K562 (cell line): Measurements from ENCODE around the gene WTAP. TPM values are rescaled to one million over a fixed set of nuclear protein-coding genes. Genes with fewer than 3 reads are reported as not detected.

Experiments used
- ARHGAP35 ChIP-seq: fragments of 450-650 bp; IDR thresholded peaks from 2 replicates; pipeline ENCODE4 v1.6.1; 2018; ENCODE audit not compliant: partially characterized antibody
- ARNT ChIP-seq, 2 experiments: fragments of 450-650 bp; IDR thresholded peaks; 2 replicates each; pipeline ENCODE4 v1.6.1; 2016; ENCODE audit warnings: mild to moderate bottlenecking in 1 of 2
- CCNT2 ChIP-seq: IDR thresholded peaks from 2 replicates; pipeline ENCODE4 v1.6.1; 2011; ENCODE audit warnings: borderline replicate concordance, low read depth, mild to moderate bottlenecking, moderate library complexity, mixed read lengths, low read length; ENCODE audit not compliant: insufficient read length; ENCODE audit errors: extremely low read depth
- DPF2 ChIP-seq: fragments of 450-650 bp; IDR thresholded peaks from 2 replicates; pipeline ENCODE4 v1.6.1; 2016
- EP300 ChIP-seq: IDR thresholded peaks from 2 replicates; pipeline ENCODE4 v1.6.1; 2012; ENCODE audit warnings: low read length, improper control_type of control experiment
- GABPB2 ChIP-seq: fragments of 250-450 bp; sonication (Bioruptor Pico); conservative IDR thresholded peaks from 2 replicates; pipeline ENCODE4 v1.5.1; 2021; ENCODE audit warnings: mild to moderate bottlenecking
- HNRNPL ChIP-seq: fragments of 200-400 bp; formaldehyde crosslinking; IDR thresholded peaks from 2 replicates; pipeline ENCODE4 v1.6.1; 2017; ENCODE audit warnings: low read depth, mild to moderate bottlenecking, low read length
- HNRNPLL ChIP-seq: fragments of 200-400 bp; formaldehyde crosslinking; IDR thresholded peaks from 2 replicates; pipeline ENCODE4 v1.6.1; 2017; ENCODE audit warnings: low read length, low read depth, mild to moderate bottlenecking; ENCODE audit not compliant: poor library complexity, severe bottlenecking
- HOXB6 ChIP-seq: fragments of 250-450 bp; sonication (Bioruptor Pico); IDR thresholded peaks from 2 replicates; pipeline ENCODE4 v1.5.1; 2022; ENCODE audit warnings: mild to moderate bottlenecking, borderline replicate concordance
- ID3 ChIP-seq, 2 experiments: fragments of 250-450 bp in 1 of 2; fragments of 450-650 bp in 1 of 2; sonication (Bioruptor Pico) in 1 of 2; IDR thresholded peaks; 2 replicates each; pipeline versions ENCODE4 v1.6.1 to v1.8.0; 2016 to 2021; ENCODE audit warnings: mild to moderate bottlenecking in 2 of 2, moderate library complexity in 2 of 2, missing compliant biosample characterization in 1 of 2, missing genetic modification characterization in 1 of 2
- IFI16 ChIP-seq: fragments of 250-450 bp; sonication (Bioruptor Pico); IDR thresholded peaks from 2 replicates; pipeline ENCODE4 v2.1.2; 2022; ENCODE audit warnings: mild to moderate bottlenecking, inconsistent platforms
- NFE2 ChIP-seq: IDR thresholded peaks from 2 replicates; pipeline ENCODE4 v1.6.1; 2014; ENCODE audit warnings: antibody characterized with exemption, low read depth
- PHF21A ChIP-seq: fragments of 450-650 bp; IDR thresholded peaks from 2 replicates; pipeline ENCODE4 v1.6.1; 2017; ENCODE audit warnings: low read depth, borderline replicate concordance
- RB1 ChIP-seq: fragments of 450-650 bp; IDR thresholded peaks from 2 replicates; pipeline ENCODE4 v1.6.1; 2017; ENCODE audit warnings: low read depth, mild to moderate bottlenecking
- SAFB ChIP-seq: fragments of 200-400 bp; formaldehyde crosslinking; IDR thresholded peaks from 2 replicates; pipeline ENCODE4 v1.6.1; 2017; ENCODE audit warnings: low read depth, low read length, borderline replicate concordance
- SMC3 ChIP-seq: conservative IDR thresholded peaks from 2 replicates; pipeline ENCODE4 v1.6.1; 2011; ENCODE audit warnings: low read depth, low read length, improper control_type of control experiment; ENCODE audit not compliant: insufficient read depth
- SREBF1 ChIP-seq: fragments of 150-350 bp; IDR thresholded peaks from 2 replicates; pipeline ENCODE4 v1.6.1; 2014; ENCODE audit warnings: antibody characterized with exemption, low read depth, low read length, borderline replicate concordance
- TAF1 ChIP-seq: IDR thresholded peaks from 2 replicates; pipeline ENCODE4 v1.6.1; 2011; ENCODE audit warnings: mild to moderate bottlenecking, low read length, moderate library complexity; ENCODE audit not compliant: insufficient read depth, control insufficient read depth, severe bottlenecking; ENCODE audit errors: extremely low read depth
- ZFPM2 ChIP-seq: fragments of 250-450 bp; sonication (Bioruptor Pico); IDR thresholded peaks from 2 replicates; pipeline ENCODE4 v1.5.1; 2022; ENCODE audit warnings: mild to moderate bottlenecking
- ZNF23 ChIP-seq: fragments of 250-450 bp; sonication (Bioruptor Pico); IDR thresholded peaks from 2 replicates; pipeline ENCODE4 v1.4.0; 2020; ENCODE audit warnings: mild to moderate bottlenecking
- ZNF347 ChIP-seq: fragments of 450-650 bp; formaldehyde crosslinking; IDR thresholded peaks from 2 replicates; pipeline ENCODE4 v1.4.0; 2020; ENCODE audit warnings: low read depth, mild to moderate bottlenecking, moderate library complexity
- ZNF668 ChIP-seq: fragments of 250-450 bp; sonication (Bioruptor Pico); IDR thresholded peaks from 2 replicates; pipeline ENCODE4 v1.8.0; 2022; ENCODE audit warnings: mild to moderate bottlenecking, inconsistent platforms
- ZNF717 ChIP-seq: fragments of 250-450 bp; sonication (Bioruptor Pico); IDR thresholded peaks from 2 replicates; pipeline ENCODE4 v1.5.0; 2021
- polyA plus RNA-seq, 8 experiments: library from polyadenylated mRNA; depleted of rRNA in 4 of 8; stranded (reverse) in 5 of 8; unstranded in 3 of 8; fragments of >200 nt; fragmentation: Nextera tagmentation in 2 of 8; fragmentation: Illumina TruSeq in 1 of 8; extraction: Ambion mirVana in 2 of 8; extraction: Trizol in 1 of 8; gene quantifications; 2 replicates each; pipeline versions ENCODE4 v1.2.1 to v1.2.3, GENCODE V29; 2011 to 2014; ENCODE audit warnings: inconsistent platforms in 1 of 8, missing spikeins in 1 of 8
- total RNA-seq, 7 experiments: library from RNA; depleted of rRNA in 6 of 7; stranded (reverse); fragments of >200 nt in 6 of 7; fragmentation: Illumina TruSeq in 2 of 7; extraction: Trizol in 2 of 7; gene quantifications; 2 replicates each; pipeline versions ENCODE4 v1.2.1 to v1.2.3, GENCODE V29; 2011 to 2021; ENCODE audit warnings: low replicate concordance in 1 of 7
- TF ChIP-seq, protein P1 (sequence below): sonication (generic); formaldehyde crosslinking; IDR thresholded peaks from 2 replicates; pipeline ENCODE4 v1.8.1; 2023; ENCODE audit warnings: mild to moderate bottlenecking, missing genetic modification reagents

Gene WTAP
- total and polyA plus RNA-seq, 9 of the 15 experiments (the other 6 are each of a cell fraction or from before 2014, with no cell fraction given), result 52.4 to 156 (median 110) TPM

DNA sequence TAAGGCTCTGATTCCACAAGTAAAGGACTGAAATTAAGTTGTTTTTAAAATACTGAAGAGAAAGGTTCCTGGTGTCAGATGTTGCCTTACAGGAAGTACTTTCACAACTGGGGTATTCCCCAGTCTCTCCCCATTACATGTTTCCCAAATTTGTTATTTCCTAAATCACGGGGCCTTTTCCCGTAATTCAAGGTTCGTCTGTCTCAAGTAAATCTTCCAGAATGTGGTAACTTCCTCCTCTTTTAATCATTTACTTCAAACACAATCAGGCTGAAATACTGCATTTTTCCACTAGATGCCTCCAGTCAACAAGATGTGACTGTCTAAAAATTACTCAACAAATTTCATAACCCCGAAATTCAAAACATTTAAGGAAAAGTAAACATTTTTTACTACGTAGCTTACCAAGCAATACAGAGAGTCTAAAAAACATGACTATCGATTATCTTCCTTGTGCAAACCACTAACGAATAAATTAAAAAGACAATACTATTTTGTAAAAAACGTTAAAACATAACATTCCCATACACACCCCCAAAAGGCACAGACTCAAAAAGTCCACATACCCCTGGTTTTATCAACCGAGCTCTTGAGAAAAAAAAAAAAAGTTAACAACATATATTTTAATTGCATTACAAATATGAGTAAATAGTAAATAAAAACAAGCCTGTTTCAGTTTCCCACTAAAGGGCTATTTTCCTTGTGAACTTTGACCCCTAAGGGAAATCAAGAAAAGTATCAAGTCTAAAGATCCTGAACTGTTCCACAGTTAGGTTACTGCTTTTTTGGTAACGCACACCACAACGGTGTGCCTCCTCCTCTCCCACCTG is 36.0 kb upstream of the WTAP start (continued):
- peak; percentile 53 for TF ChIP-seq SMC3
- TF ChIP-seq HNRNPLL, result no peak
- no peak for TF ChIP-seq ZNF347
- TF ChIP-seq CCNT2, result no peak
- no peak for TF ChIP-seq SREBF1
- TF ChIP-seq ARHGAP35, result no peak
- 0 out of 2 replicates have a peak, but pooled peaks have one; percentile 11 for TF ChIP-seq DPF2
- TF ChIP-seq NFE2, result peak; percentile 48; the same call in 1 of the 2 replicates
- no peak for TF ChIP-seq PHF21A
- no peak for TF ChIP-seq HOXB6 (CRISPR knock-in tag)
- TF ChIP-seq ZNF717 (CRISPR knock-in tag), result no peak
- TF ChIP-seq ZNF668, result no peak
- 0 out of 2 replicates have a peak, but pooled peaks have one; percentile 6 for TF ChIP-seq EP300
- no peak for TF ChIP-seq GABPB2 (CRISPR knock-in tag)
- no peak for TF ChIP-seq SAFB
- TF ChIP-seq, protein P1, sequence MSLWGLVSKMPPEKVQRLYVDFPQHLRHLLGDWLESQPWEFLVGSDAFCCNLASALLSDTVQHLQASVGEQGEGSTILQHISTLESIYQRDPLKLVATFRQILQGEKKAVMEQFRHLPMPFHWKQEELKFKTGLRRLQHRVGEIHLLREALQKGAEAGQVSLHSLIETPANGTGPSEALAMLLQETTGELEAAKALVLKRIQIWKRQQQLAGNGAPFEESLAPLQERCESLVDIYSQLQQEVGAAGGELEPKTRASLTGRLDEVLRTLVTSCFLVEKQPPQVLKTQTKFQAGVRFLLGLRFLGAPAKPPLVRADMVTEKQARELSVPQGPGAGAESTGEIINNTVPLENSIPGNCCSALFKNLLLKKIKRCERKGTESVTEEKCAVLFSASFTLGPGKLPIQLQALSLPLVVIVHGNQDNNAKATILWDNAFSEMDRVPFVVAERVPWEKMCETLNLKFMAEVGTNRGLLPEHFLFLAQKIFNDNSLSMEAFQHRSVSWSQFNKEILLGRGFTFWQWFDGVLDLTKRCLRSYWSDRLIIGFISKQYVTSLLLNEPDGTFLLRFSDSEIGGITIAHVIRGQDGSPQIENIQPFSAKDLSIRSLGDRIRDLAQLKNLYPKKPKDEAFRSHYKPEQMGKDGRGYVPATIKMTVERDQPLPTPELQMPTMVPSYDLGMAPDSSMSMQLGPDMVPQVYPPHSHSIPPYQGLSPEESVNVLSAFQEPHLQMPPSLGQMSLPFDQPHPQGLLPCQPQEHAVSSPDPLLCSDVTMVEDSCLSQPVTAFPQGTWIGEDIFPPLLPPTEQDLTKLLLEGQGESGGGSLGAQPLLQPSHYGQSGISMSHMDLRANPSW (CRISPR knock-in tag), result no peak
- no peak for TF ChIP-seq IFI16 (CRISPR knock-in tag)
- TF ChIP-seq RB1, result no peak
- TF ChIP-seq ZNF23 (CRISPR knock-in tag), result no peak
- no peak for TF ChIP-seq ZFPM2
- TF ChIP-seq ID3 (CRISPR knock-in tag; IDR thresholded peaks at IDR 0.05), result no peak
- no peak for TF ChIP-seq ID3 (tag; IDR thresholded peaks at IDR 0.05)
- no peak for TF ChIP-seq HNRNPL
- 0 out of 4 replicates have a peak, but pooled peaks have one; percentile 37 to 69 for TF ChIP-seq ARNT (IDR thresholded peaks at IDR 0.05)
- no peak for TF ChIP-seq TAF1
